ENCODE measurements around the gene CDK17. TPM values are rescaled to one million over a fixed set of nuclear protein-coding genes. Genes with fewer than 3 reads are reported as not detected.

Gene CDK17
- total and polyA plus RNA-seq, 2 of the 8 experiments (the other 6 are each of a cell fraction or from before 2014, with no cell fraction given) = 5.8 to 20.0 TPM

GRCh38 chr12:96416033-96416799 is 16.0 kb upstream of the CDK17 start:
- ChIA-PET POLR2A (ENCODE audit: partially characterized antibody) (no interaction called here), CTCF (ENCODE audit: partially characterized antibody) (interaction anchor here (0.6 kb wide), 1 partner anchor 268 kb away, joined by 3 read pairs; no protein-coding TSS in a partner anchor)
- no peaks in the 10 kb centered on the region for H3K4me1 ChIP-seq (replicated peaks in 1 of 4; ENCODE audit: control insufficient read depth in 3 of 4, insufficient read depth in 4 of 4, low read length in 3 of 4)
- no peak overlapping the region for H3K23ac ChIP-seq (ENCODE audit: insufficient read length)
- no peaks in the 10 kb centered on the region for H3K79me2 ChIP-seq (ENCODE audit: control insufficient read depth in 1 of 2, insufficient read depth in 2 of 2, low read length in 2 of 2)
- H4K20me1 ChIP-seq (replicated peaks in 1 of 2; ENCODE audit: control insufficient read depth in 1 of 2, insufficient read depth in 2 of 2, low read length in 2 of 2) = no peaks in the 10 kb centered on the region
- no peak overlapping the region for H2AK5ac ChIP-seq (ENCODE audit: low read depth, low read length)
- no peak overlapping the region for H3K14ac ChIP-seq (ENCODE audit: insufficient read length)
- peak overlapping the region; percentile 42 for H2AFZ ChIP-seq (ENCODE audit: low read length)
- H3K9ac ChIP-seq (replicated peaks in 1 of 4; ENCODE audit: extremely low read depth in 1 of 4, low read depth in 3 of 4, low read length in 3 of 4) = no peak overlapping the region
- WGBS, 2 experiments (ENCODE audit: extremely low coverage in 1 of 2, insufficient coverage in 1 of 2, insufficient read length in 1 of 2, insufficient replicate concordance in 2 of 2, low coverage in 1 of 2, low lambda C conversion rate in 2 of 2, missing lambda C conversion rate in 1 of 2) = 93% methylated on average over 7 of the region's 7 CpGs; no CpG with 5 or more reads in 1 of the 2 experiments
- H3K9me3 ChIP-seq (ENCODE audit: insufficient read depth in 2 of 2, low read depth in 1 of 2, low read length in 1 of 2) = no peaks in the 10 kb centered on the region
- H3K18ac ChIP-seq (ENCODE audit: extremely low read depth, low read length) = no peak overlapping the region
- H2BK12ac ChIP-seq (ENCODE audit: low read depth, low read length) = no peak overlapping the region
- H4K5ac ChIP-seq (ENCODE audit: insufficient read length, low read depth, low read length) = no peak overlapping the region
- no peak overlapping the region for H3K27ac ChIP-seq (ENCODE audit: low read depth, low read length)
- H2BK5ac ChIP-seq (ENCODE audit: low read depth, low read length) = no peak overlapping the region
- no peak for FAIRE-seq
- no peak overlapping the region for H3K56ac ChIP-seq (replicated peaks; ENCODE audit: insufficient read length, low read depth, low read length)
- H3K79me1 ChIP-seq (ENCODE audit: low read depth, low read length) = no peaks in the 10 kb centered on the region
- no peaks in the 10 kb centered on the region for H3K36me3 ChIP-seq (ENCODE audit: control insufficient read depth in 2 of 4, insufficient read depth in 4 of 4, low read length in 3 of 4)
- H2BK15ac ChIP-seq (ENCODE audit: low read length) = no peak overlapping the region
- H4K91ac ChIP-seq (replicated peaks; ENCODE audit: insufficient read length, low read length) = no peak overlapping the region
- no peak overlapping the region for H2BK120ac ChIP-seq (replicated peaks; ENCODE audit: low read depth, low read length)
- H3K27me3 ChIP-seq (replicated peaks in 1 of 4; ENCODE audit: control insufficient read depth in 3 of 4, extremely low read depth in 1 of 4, insufficient read depth in 3 of 4, low read length in 3 of 4) = no peaks in the 10 kb centered on the region
- no peak overlapping the region for H2BK20ac ChIP-seq (ENCODE audit: low read length)
- TF ChIP-seq JUND (IDR thresholded peaks at IDR 0.05; ENCODE audit: low read length) (no peak), HDAC6 (IDR thresholded peaks at IDR 0.05; ENCODE audit: low read depth, low read length) (no peak), TAF7 (optimal IDR thresholded peaks at IDR 0.05; ENCODE audit: borderline replicate concordance, low read depth, low read length) (no peak), JUN (IDR thresholded peaks at IDR 0.05; ENCODE audit: low read depth, low read length) (no peak), CHD2 (IDR thresholded peaks at IDR 0.05; ENCODE audit: low read length) (no peak), E2F6 (IDR thresholded peaks at IDR 0.05) (no peak), RAD21 (IDR thresholded peaks at IDR 0.05 in 1 of 2, conservative IDR thresholded peaks at IDR 0.05 in 1 of 2; ENCODE audit: low read depth in 2 of 2, low read length in 2 of 2) (no peak), POLR2AphosphoS5 (IDR thresholded peaks at IDR 0.05; ENCODE audit: low read depth, low read length) (no peak), RFX5 (IDR thresholded peaks at IDR 0.05; ENCODE audit: borderline replicate concordance, low read depth, low read length) (no peak), SP1 (IDR thresholded peaks at IDR 0.05; ENCODE audit: low read depth, low read length) (no peak), CBX5 (IDR thresholded peaks at IDR 0.05; ENCODE audit: low read depth, low read length) (no peak), TBP (IDR thresholded peaks at IDR 0.05; ENCODE audit: low read depth, low read length) (no peak), EGR1 (IDR thresholded peaks at IDR 0.05; ENCODE audit: borderline replicate concordance, low read depth, low read length) (no peak)
- H3K23me2 ChIP-seq (ENCODE audit: low read depth, low read length) = no peaks in the 10 kb centered on the region
- no peak overlapping the region for H3K4ac ChIP-seq (replicated peaks; ENCODE audit: insufficient read length, low read depth, low read length)
- no peak for DNase-seq (ENCODE audit: low read depth in 1 of 2, low spot score in 2 of 2)
- no peak overlapping the region for H3K4me3 ChIP-seq (ENCODE audit: extremely low read depth in 1 of 4, insufficient read depth in 2 of 4, low read depth in 3 of 4, low read length in 4 of 4)
- no peak overlapping the region for H4K8ac ChIP-seq (ENCODE audit: extremely low read depth, insufficient read depth, low read length)
- H3K4me2 ChIP-seq (ENCODE audit: insufficient read depth in 1 of 2, low read depth in 2 of 2, low read length in 2 of 2) = no peak overlapping the region
